22Rv1 (cell line): ENCODE results near the gene KLRK1.
"Not testable (repeated sequence)": the region's sequence is repeated elsewhere in the genome, so short reads cannot be mapped to it uniquely, and the experiment has no call there.

Experiments used
- H3K27ac ChIP-seq: fragments of 450-650 bp; 2 replicates; pipeline ENCODE4 v1.5.1; 2017
- CTCF ChIP-seq: fragments of 450-650 bp; IDR thresholded peaks from 2 replicates; pipeline ENCODE4 v1.5.1; 2017; ENCODE audit warnings: mild to moderate bottlenecking
- ZFX ChIP-seq: fragments of 450-650 bp; IDR thresholded peaks from 2 replicates; pipeline ENCODE4 v1.6.1; 2017; ENCODE audit warnings: antibody characterized with exemption, borderline replicate concordance

KLRK1 gene

DNA sequence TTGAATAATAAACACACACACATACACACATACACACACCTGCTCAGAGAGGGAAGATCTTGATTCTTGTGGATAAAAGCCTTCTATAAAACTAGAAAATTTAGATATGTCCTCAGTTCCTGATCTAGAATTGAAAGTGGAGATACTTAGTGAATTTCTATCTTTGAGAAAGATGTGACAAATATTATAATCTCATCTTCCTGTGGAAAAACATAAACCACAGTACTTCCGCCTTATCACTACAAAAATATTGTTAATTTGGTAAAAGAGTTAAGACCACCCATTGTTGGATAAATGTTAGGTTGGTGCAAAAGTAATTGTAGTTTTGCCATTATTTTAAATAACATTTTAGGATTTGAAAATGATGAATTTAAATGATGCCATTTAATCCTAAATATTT is at the start of gene KLRK1:
KLRK1 (minus strand) TSS at position 138 of the 400 bp plus-strand sequence. CDS start 1,231 bp downstream, outside the sequence.
- H3K27ac ChIP-seq, result no peak within 1 kb of the TSS
- TF ChIP-seq CTCF (no peak), ZFX (no peak)

DNA sequence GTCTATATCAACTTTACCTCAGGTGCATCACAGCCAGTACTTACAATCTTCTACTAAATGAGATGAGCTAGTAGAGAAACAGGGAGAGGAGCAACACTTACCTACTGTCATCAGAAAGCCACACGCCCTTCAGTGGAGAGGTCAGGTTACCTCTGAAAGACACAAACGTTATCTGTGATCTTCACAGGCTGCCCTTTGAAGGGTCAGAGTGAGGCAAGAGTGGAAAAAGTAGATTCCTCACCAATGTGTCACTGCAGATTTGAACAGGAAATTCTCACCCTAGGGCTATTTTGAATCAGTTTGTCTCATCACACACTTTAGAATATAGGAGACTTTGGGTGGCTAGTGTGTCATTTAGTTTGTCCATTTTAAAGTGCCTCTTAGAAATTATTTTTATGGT is 47.8 kb upstream of the KLRK1 start:
- H3K27ac ChIP-seq, result not testable (repeated sequence)

DNA sequence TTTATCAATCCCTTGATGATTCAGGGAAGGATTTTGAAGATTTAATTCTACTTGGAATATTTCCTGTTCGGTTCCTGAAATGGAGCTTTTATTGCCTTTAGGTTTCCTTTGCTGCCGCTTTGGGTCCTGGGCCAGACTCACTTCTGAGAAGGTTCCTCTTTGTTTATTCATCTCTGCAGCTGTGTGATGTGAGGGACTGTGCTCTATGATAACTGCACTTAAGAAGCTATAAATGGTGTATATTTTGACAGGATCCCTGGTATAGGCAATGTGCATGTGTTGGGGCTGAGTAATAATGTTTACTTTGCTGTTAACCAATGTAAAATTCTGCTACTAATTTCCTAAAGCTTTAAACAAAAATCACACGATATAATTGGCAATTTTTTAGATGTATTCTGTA is 46.0 kb upstream of the KLRK1 start, which contains the start of gene KLRC2:
KLRC2 (minus strand) TSS at position 195 of the 400 bp plus-strand sequence; CDS start at position 171, 24 bp downstream.
- H3K27ac ChIP-seq, result not testable (repeated sequence)

DNA sequence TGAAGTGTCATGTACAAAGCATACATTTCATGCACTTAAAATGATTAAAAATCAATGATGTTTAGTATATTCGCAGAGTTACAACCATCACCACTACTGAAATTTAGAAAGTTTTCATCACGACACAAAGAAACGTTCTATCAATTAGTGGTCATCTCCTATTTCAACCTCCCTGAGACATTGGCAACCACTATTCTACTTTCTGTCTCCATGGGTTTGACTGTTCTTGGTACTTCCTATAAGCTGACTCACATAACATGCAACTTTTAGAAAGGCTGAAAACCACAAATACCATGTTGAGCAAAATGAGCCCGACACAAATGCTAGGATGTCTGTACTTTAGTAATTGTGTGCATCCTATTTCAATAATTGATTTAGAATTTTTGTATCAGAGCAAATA is 40.8 kb upstream of the KLRK1 start:
- H3K27ac ChIP-seq, result not testable (repeated sequence)

DNA sequence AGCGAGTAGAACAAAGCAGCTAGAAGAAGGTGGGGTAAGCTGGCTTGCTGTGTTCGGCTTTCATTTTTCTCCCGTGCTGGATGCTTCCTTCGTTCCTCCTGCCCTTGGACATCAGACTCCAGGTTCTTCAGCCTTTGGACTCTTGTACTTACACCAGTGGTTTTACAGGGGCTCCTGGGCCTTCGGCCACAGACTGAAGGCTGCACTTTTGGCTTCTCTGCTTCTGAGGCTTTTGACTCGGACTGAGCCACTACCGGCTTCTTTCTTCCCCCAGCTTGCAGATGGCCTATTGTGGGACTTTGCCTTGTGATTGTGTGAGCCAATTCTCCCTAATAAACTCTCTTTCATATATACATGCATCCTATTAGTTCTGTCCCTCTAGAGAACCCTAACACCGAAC is 36.1 kb upstream of the KLRK1 start:
- H3K27ac ChIP-seq, result not testable (repeated sequence)

DNA sequence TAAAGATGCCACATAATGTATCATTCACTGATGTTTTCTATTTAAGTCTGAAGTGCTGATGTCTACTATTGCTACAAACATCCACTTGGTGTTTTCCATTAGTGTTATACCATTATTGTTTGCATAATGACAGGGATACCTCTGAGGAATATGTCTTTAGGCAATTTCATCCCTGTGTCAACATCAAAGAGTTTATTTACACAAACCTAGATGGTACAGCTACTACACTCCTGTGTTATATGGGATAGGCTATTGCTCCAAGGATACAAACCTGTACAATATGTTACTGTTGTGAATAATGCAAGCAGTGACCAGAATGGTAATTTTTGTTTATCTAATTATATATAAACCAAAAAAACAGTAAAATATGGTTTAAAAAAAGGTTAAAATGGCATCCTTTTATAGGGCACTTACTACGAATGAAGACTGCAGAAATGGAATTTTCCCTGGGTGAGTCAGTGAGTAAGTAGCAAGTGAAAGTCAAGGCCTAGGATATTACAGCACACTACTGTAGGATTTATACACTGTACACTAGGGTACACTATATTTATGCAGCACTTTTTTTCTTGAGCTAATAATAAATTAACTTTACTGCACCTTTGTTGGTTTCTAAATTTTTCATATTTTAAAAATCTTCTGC is 34.5 kb upstream of the KLRK1 start:
- not testable (repeated sequence) for H3K27ac ChIP-seq

- not testable (repeated sequence) for H3K27ac ChIP-seq
Measured at GRCh38 chr12:10422159-10422558, 32.3 kb upstream of the KLRK1 start.

- not testable (repeated sequence) for H3K27ac ChIP-seq
Measured at GRCh38 chr12:10420334-10420733, 30.5 kb upstream of the KLRK1 start, which contains the start of gene KLRC3. TSS of gene KLRC3 (minus strand) at chr12:10420595. CDS start at chr12:10420550, 45 bp downstream.

DNA sequence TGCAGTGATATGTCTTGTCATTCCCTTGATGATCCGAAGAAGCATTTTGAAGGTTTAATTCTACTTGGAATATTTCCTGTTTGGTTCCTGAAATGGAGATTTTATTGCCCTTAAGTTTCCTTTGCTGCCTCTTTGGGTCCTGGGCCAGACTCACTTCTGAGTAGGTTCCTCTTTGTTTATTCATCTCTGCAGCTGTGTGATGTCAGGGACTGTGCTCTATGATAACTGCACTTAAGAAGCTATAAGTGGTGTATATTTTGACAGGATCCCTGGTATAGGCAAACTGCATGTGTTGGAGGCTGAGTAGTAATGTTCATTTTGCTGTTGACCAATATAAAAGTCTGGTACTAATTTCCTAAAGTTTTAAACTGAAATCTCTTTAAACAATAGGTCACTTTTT is 19.6 kb upstream of the KLRK1 start, which contains the start of gene KLRC4:
KLRC4 (minus strand) TSS at position 366 of the 400 bp plus-strand sequence; CDS start at position 184, 182 bp downstream.
- TF ChIP-seq CTCF (no peak), ZFX (no peak)
- no peak within 1 kb of the TSS for H3K27ac ChIP-seq

- no peak overlapping the region for H3K27ac ChIP-seq
- TF ChIP-seq ZFX (no peak), CTCF (no peak)
Measured at GRCh38 chr12:10408842-10409241, 19.0 kb upstream of the KLRK1 start.

- TF ChIP-seq ZFX, result no peak
- no peak for TF ChIP-seq CTCF
- H3K27ac ChIP-seq, result no peak overlapping the region
Measured at GRCh38 chr12:10406725-10407124, 16.9 kb upstream of the KLRK1 start.
